IPS DF 6.9 (cell line): Measurements from ENCODE around the gene VWA5A.

Source experiments
- DNase-seq: peaks from one replicate; pipeline ENCODE4 v3.0.0-alpha.2; 2013; ENCODE audit warnings: low read depth, low spot score
- H3K27ac ChIP-seq: one replicate; pipeline ENCODE4 v1.5.1; 2013; ENCODE audit warnings: low read length, control low read depth
- H3K27me3 ChIP-seq: 2 replicates; pipeline ENCODE4 v1.6.1; 2013; ENCODE audit warnings: mild to moderate bottlenecking, low read length; ENCODE audit not compliant: control insufficient read depth, insufficient read depth
- H3K36me3 ChIP-seq: 2 replicates; pipeline ENCODE4 v1.6.1; 2013; ENCODE audit warnings: low read length; ENCODE audit not compliant: control insufficient read depth, insufficient read depth
- H3K4me1 ChIP-seq: 2 replicates; pipeline ENCODE4 v1.6.1; 2013; ENCODE audit warnings: low read length; ENCODE audit not compliant: control insufficient read depth, insufficient read depth
- H3K4me3 ChIP-seq: 2 replicates; pipeline ENCODE4 v1.5.1; 2013; ENCODE audit warnings: mild to moderate bottlenecking, low read length
- H3K9me3 ChIP-seq: 2 replicates; pipeline ENCODE4 v1.6.1; 2013; ENCODE audit warnings: low read length, inconsistent platforms; ENCODE audit not compliant: control insufficient read depth, insufficient read depth
- WGBS: extraction: QIAGEN DNeasy Blood & Tissue Kit; methylation state at CpG from one replicate; pipeline ENCODE4 v1.1.7; 2013; ENCODE audit warnings: mixed read lengths, missing lambda C conversion rate; ENCODE audit not compliant: insufficient read length, insufficient coverage; 5-methylcytosine and 5-hydroxymethylcytosine counted together

The VWA5A gene

DNA sequence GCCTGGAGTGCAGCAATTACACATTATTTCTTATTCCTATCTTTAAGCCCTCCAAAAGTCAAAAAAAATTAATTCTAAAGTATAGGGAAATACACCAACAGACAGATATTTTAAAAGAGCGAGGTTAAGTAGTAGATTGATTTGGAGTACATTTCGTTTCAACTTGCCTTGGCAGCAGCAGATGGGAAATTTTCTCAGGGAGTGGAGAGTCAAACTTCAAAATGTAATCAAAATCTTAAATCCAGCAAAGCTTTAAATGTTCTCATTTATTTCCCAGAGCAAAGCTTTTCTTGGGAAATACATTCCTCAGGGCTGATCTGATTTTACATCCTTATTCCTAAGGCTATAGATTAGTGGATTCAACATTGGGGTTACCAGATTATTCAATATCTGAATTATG is 21.9 kb upstream of the VWA5A start:
- no peak for DNase-seq
- WGBS = no CpG with 5 or more reads among the region's 2 CpGs
- Histone ChIP-seq H3K9me3 (no peaks in the 10 kb centered on the region), H3K27ac (no peak overlapping the region), H3K36me3 (no peaks in the 10 kb centered on the region), H3K4me3 (no peak overlapping the region), H3K27me3 (no peaks in the 10 kb centered on the region), H3K4me1 (peaks cover 2% of the 10 kb centered on the region; the same call in 1 of the 2 replicates)

DNA sequence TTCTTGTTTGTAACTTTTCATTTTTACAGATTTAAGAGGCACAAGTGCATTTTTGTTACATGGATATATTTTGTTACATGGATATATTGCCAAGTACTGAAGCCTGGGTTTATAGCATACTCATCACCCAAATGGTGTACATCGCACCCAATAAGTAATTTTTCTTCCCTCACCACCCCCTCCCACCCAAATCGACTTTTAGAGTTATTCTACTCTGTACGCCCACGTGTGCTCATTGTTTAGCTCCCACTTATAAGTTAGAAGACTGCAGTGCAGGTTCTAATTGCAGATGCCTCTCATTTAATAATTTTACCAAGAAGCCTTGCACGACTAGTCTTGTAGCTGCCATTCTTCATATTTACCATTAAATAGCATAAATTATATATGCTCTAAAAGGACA is 20.5 kb upstream of the VWA5A start:
- no peaks in the 10 kb centered on the region for H3K27me3 ChIP-seq
- no peak for DNase-seq
- no CpG with 5 or more reads among the region's 5 CpGs for WGBS
- peaks cover 2% of the 10 kb centered on the region; the same call in 1 of the 2 replicates for H3K4me1 ChIP-seq
- no peak overlapping the region for H3K4me3 ChIP-seq
- no peaks in the 10 kb centered on the region for H3K36me3 ChIP-seq
- no peaks in the 10 kb centered on the region for H3K9me3 ChIP-seq
- no peak overlapping the region for H3K27ac ChIP-seq

DNA sequence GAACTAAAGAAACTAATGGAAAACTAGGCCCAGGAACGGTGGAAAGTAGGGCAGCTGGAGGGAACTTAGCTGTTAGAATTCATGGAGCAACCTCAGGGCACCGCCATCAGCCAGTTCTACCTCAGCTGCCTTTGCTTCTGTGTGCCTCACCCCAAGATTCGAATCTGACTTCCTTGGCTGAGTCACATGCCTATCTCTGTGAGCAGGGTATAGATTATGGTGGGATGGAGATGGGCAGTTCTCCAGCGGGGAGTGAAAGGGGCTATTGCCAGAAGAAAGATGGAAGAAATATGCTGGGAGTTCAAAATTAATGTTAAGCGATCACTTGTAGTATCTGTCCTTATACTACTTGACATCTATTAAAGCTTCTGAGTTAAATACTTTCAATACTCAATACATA is 18.9 kb upstream of the VWA5A start:
- Histone ChIP-seq H3K4me1 (peaks cover 2% of the 10 kb centered on the region; the same call in 1 of the 2 replicates), H3K27ac (no peak overlapping the region), H3K36me3 (no peaks in the 10 kb centered on the region), H3K27me3 (no peaks in the 10 kb centered on the region), H3K4me3 (no peak overlapping the region), H3K9me3 (no peaks in the 10 kb centered on the region)
- DNase-seq = no peak
- WGBS = no CpG with 5 or more reads among the region's 5 CpGs

- no peak overlapping the region for H3K27ac ChIP-seq
- H3K9me3 ChIP-seq = no peaks in the 10 kb centered on the region
- no peaks in the 10 kb centered on the region for H3K36me3 ChIP-seq
- peaks cover 2% of the 10 kb centered on the region; the same call in 1 of the 2 replicates for H3K4me1 ChIP-seq
- H3K4me3 ChIP-seq = no peak overlapping the region
- no peaks in the 10 kb centered on the region for H3K27me3 ChIP-seq
- DNase-seq = no peak
- WGBS = no CpG with 5 or more reads among the region's 2 CpGs
These were observed 17.1 kb upstream of the VWA5A start for GRCh38 chr11:124098141-124098540.

DNA sequence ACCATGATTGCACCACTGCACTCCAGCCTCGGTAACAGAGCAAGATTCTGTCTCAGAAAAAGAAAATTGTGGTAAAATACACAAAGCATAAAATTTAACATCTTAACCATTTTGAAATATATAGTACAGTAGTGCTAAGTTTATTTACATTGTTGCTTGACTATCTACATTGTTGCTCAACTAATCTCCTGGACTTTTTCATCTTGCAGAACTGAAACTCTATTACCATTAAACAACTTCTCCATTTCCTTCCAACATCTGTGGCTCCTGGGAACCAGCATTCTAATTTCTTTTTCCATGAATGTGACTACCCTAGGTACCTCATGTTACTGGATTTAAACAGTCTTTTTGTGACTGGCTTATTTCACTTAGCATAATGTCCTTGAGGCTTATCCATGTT is 13.5 kb upstream of the VWA5A start:
- no peaks in the 10 kb centered on the region for H3K9me3 ChIP-seq
- WGBS = no CpG with 5 or more reads among the region's 1 CpG
- no peaks in the 10 kb centered on the region for H3K4me1 ChIP-seq
- no peak for DNase-seq
- H3K27ac ChIP-seq = no peak overlapping the region
- no peaks in the 10 kb centered on the region for H3K36me3 ChIP-seq
- H3K27me3 ChIP-seq = no peaks in the 10 kb centered on the region
- no peak overlapping the region for H3K4me3 ChIP-seq

- no peaks in the 10 kb centered on the region for H3K9me3 ChIP-seq
- no peaks in the 10 kb centered on the region for H3K27me3 ChIP-seq
- DNase-seq = no peak
- H3K27ac ChIP-seq = no peak overlapping the region
- no peak overlapping the region for H3K4me3 ChIP-seq
- no peaks in the 10 kb centered on the region for H3K4me1 ChIP-seq
- WGBS = no CpG with 5 or more reads among the region's 1 CpG
- H3K36me3 ChIP-seq = no peaks in the 10 kb centered on the region
These were observed 7.1 kb upstream of the VWA5A start for GRCh38 chr11:124108156-124108555.

GRCh38 chr11:124109377-124109776 is 5.9 kb upstream of the VWA5A start:
- H3K4me3 ChIP-seq = no peak overlapping the region
- H3K27me3 ChIP-seq = no peaks in the 10 kb centered on the region
- H3K9me3 ChIP-seq = no peaks in the 10 kb centered on the region
- no peaks in the 10 kb centered on the region for H3K4me1 ChIP-seq
- no peaks in the 10 kb centered on the region for H3K36me3 ChIP-seq
- WGBS = no CpG with 5 or more reads among the region's 1 CpG
- H3K27ac ChIP-seq = no peak overlapping the region
- DNase-seq = no peak

DNA sequence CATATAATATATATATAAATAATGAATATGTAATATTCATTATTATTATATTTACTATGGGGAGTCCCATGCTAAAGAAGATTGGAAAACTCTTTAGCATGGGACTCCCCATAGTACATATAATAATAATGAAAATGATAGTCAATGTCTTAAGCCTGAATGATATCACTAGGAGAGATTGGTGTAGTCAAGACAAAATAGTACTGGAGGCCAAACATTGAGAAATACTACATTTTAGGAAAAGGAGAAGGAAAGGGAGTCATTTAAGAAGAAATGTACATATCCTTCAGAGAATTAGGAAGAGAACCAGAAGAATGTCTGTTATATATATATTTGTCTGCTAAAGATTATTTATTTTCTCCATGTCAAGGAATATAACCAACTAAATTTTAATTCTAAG is 5.0 kb upstream of the VWA5A start:
- no peaks in the 10 kb centered on the region for H3K9me3 ChIP-seq
- H3K27me3 ChIP-seq = no peaks in the 10 kb centered on the region
- H3K4me1 ChIP-seq = no peaks in the 10 kb centered on the region
- no peak for DNase-seq
- no peak overlapping the region for H3K27ac ChIP-seq
- H3K36me3 ChIP-seq = no peaks in the 10 kb centered on the region
- no peak overlapping the region for H3K4me3 ChIP-seq

GRCh38 chr11:124113890-124114289 is 1.4 kb upstream of the VWA5A start:
- Histone ChIP-seq H3K27ac (no peak overlapping the region), H3K4me1 (no peaks in the 10 kb centered on the region), H3K27me3 (no peaks in the 10 kb centered on the region), H3K4me3 (no peak overlapping the region), H3K36me3 (no peaks in the 10 kb centered on the region; the same call in 1 of the 2 replicates), H3K9me3 (no peaks in the 10 kb centered on the region)
- DNase-seq = no peak
- no CpG with 5 or more reads among the region's 4 CpGs for WGBS

DNA sequence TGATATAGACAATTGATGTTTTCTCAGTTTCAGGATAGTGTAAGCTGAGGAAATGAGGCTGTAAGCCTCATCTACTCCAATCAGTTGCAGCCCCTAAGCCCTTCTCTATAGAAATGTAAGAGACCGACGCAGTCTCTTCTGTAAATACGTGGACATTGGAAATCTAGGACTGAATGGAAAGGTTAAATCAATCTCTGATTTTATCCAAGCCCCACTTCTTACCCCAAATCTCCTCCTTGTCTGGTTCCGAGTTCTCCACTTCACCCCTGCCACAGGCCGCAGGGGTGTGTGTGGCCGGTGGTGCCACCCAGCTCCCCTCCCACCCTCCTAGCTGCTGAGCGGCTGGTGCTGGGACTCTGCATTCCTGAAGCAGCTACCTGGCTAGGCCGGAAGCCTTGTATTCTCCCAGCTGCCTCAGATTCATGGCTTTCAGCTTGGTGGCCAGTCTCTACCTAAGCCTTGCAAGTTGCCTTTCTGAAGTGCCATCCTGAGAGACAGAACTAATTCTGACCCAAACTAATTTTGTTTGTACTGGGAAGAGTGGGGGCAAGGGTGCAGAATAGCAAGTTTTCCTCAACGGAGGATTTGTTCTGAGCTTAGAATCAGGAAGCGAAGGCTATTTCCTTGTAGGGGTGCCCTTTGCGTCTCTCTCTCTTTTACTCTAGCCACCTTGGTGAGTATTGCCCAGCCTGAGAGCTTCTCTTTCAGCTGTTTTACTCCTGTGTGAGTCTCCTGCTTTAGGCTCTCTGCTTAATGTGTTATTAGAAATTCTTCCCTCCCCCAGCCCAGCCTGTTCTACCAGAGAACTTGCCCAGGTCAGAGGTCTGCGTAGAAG is 749 bp downstream of the VWA5A start:
- H3K4me1 ChIP-seq = no peaks in the 10 kb centered on the region
- H3K36me3 ChIP-seq = no peaks in the 10 kb centered on the region; the same call in 1 of the 2 replicates
- H3K27me3 ChIP-seq = no peaks in the 10 kb centered on the region
- H3K9me3 ChIP-seq = no peaks in the 10 kb centered on the region
- peak; percentile 47 for DNase-seq
- no peak overlapping the region for H3K27ac ChIP-seq
- peak overlapping the region; percentile 31; the same call in 1 of the 2 replicates for H3K4me3 ChIP-seq
- no CpG with 5 or more reads among the region's 12 CpGs for WGBS

DNA sequence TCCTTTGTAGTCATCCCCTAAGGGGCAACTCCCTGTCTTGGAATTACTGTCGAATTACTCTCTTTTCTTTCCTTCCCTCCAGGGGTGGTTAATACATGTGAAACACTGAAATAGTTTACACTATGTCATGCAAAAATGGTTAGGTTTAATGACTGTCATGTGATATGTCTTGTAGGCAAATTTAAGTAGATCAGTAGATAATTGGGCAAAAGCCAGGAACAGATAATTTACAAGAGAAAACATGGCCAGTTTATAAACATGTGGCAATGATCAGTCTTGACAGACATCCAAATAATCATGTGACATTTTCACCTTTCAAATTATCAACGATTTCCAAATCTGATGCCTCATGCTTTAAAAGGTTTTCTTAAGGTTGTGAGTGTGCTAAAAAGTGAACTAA is 3.9 kb downstream of the VWA5A start:
- no peaks in the 10 kb centered on the region for H3K27me3 ChIP-seq
- WGBS = no CpG with 5 or more reads among the region's 2 CpGs
- H3K4me3 ChIP-seq = no peak overlapping the region
- DNase-seq = no peak
- H3K36me3 ChIP-seq = no peaks in the 10 kb centered on the region; the same call in 1 of the 2 replicates
- no peaks in the 10 kb centered on the region for H3K9me3 ChIP-seq
- no peak overlapping the region for H3K27ac ChIP-seq
- no peaks in the 10 kb centered on the region; the same call in 1 of the 2 replicates for H3K4me1 ChIP-seq
